HG02588 (cell line): Measurements from ENCODE around the gene ATP6V0E2.
"Not testable (repeated sequence)": the region's sequence is repeated elsewhere in the genome, so short reads cannot be mapped to it uniquely, and the experiment has no call there.

Experiments
- ATAC-seq: cut with Tn5 transposase; IDR thresholded peaks from one replicate; pipeline ENCODE4 v1.9.1; 2021; ENCODE audit warnings: mild to moderate bottlenecking, moderate library complexity; ENCODE audit not compliant: unreplicated experiment

ATP6V0E2 gene

DNA sequence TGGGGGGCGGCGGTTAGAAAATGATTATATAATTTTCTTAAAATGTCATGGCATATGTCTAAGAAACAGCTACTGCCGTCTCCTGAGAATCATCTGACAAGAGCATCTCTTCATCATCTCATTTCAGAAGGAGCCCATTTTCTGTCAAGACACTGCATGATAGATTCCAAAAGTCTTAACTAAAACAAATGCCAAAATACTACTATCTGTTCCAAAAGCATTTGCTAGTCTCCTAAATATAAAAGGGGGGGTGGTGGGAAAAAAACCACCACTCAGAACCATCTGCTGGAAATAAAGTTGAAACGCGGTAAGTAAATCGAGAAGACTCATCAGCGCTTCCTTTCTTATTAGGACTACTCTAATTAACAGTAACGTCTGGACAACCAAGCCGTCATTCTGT, 36.5 kb downstream of the ATP6V0E2 start:
- not testable (repeated sequence) for ATAC-seq

DNA sequence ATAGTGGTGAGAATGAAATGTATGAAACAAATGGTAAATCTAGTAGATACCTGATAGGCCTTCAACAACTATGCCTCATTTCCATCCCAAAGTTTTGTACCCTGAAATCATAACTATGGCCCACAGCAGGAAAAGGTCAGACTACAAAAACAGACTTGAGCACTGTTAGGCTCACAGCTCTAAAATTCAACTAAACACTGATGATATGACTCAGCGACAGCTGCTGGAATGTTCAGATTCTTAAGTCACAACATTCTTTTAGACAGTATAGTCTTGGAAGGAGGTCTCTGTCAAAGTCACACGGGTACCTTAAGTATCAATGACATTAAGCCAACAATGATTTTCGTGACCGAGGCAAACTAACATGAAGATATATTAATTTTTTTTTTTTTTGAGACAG, 38.4 kb downstream of the ATP6V0E2 start:
- not testable (repeated sequence) for ATAC-seq

DNA sequence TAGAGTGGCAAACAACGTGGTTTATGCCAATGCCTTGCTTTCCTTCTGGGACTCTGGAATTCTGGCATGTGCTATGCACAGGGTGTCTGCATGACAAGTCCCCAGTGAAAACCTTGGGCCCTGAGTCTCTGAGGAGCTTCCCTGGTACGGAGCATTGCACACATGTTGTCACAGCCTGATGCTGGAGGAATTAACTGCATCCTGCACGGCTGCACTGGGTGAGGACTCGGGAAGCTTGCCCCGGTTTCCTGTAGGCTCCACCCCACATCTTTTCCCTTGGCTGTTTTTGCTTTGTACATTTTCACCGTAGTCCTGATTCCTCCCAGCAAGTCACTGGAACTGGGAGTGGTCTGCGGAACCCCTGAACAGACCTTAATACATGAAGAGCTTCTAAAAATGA, 52.6 kb downstream of the ATP6V0E2 start:
- not testable (repeated sequence) for ATAC-seq
